SK-N-MC (cell line): ENCODE results near the gene PAPPA2.
"Not testable (repeated sequence)": the region's sequence is repeated elsewhere in the genome, so short reads cannot be mapped to it uniquely, and the experiment has no call there.

Source experiments
- DNase-seq: peaks from one replicate; pipeline ENCODE4 v3.0.0-alpha.2; 2011; ENCODE audit warnings: low read depth, low spot score
- H3K27ac ChIP-seq: fragments of 200-600 bp; sonication (generic); 2 replicates; pipeline ENCODE4 v1.5.1; 2016; ENCODE audit warnings: mixed run types
- H3K36me3 ChIP-seq: fragments of 200-600 bp; sonication (generic); 2 replicates; pipeline ENCODE4 v1.6.1; 2017; ENCODE audit warnings: antibody characterized with exemption, low read length, mixed read lengths; ENCODE audit not compliant: insufficient read depth
- H3K4me3 ChIP-seq: fragments of 200-600 bp; sonication (generic); 2 replicates; pipeline ENCODE4 v1.5.1; 2016
- H3K9ac ChIP-seq: fragments of 200-600 bp; sonication (generic); 2 replicates; pipeline ENCODE4 v1.8.0; 2017; ENCODE audit warnings: mixed run types, mixed read lengths; ENCODE audit not compliant: insufficient read length
- H3K9me3 ChIP-seq: fragments of 200-600 bp; sonication (generic); 2 replicates; pipeline ENCODE4 v1.6.1; 2017; ENCODE audit warnings: low read depth, mild to moderate bottlenecking, antibody characterized with exemption, low read length, moderate library complexity, mixed read lengths
- EZH2 ChIP-seq: fragments of 200-600 bp; sonication (generic); IDR thresholded peaks from one replicate; pipeline ENCODE4 v1.6.1; 2017; ENCODE audit warnings: antibody characterized with exemption
- FOXP2 ChIP-seq: optimal IDR thresholded peaks from 2 replicates; pipeline ENCODE3; 2011; ENCODE audit warnings: mild to moderate bottlenecking, moderate library complexity; ENCODE audit not compliant: insufficient read depth; ENCODE audit errors: extremely low read length, control extremely low read depth
- POLR2AphosphoS5 ChIP-seq: IDR thresholded peaks from 2 replicates; pipeline ENCODE4 v1.6.1; 2012; ENCODE audit warnings: mild to moderate bottlenecking, low read depth, low read length, borderline replicate concordance

The PAPPA2 gene

DNA sequence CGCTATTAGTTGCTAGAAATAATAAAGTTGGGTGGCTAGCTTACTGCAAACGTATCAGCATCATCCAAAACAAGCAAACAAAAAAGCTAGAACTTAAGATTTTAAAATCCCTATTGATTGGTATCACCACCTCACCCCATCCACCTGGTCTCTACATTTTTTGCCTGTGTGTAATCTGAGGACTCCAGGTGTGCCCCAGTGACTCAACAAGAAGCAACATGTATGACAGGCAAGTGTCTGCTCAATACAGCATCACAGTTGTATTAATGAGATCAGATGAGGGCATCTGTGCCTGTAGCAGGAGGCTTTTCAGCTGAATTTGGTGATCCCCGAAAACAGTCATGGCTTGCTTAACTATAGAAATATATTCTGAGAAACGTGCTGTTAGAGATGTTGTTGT lies 14.6 kb upstream of the PAPPA2 start:
- TF ChIP-seq POLR2AphosphoS5, result no peak
- TF ChIP-seq EZH2, result no peak
- TF ChIP-seq FOXP2, result no peak
- H3K27ac ChIP-seq, result no peak overlapping the region
- DNase-seq, result no peak

DNA sequence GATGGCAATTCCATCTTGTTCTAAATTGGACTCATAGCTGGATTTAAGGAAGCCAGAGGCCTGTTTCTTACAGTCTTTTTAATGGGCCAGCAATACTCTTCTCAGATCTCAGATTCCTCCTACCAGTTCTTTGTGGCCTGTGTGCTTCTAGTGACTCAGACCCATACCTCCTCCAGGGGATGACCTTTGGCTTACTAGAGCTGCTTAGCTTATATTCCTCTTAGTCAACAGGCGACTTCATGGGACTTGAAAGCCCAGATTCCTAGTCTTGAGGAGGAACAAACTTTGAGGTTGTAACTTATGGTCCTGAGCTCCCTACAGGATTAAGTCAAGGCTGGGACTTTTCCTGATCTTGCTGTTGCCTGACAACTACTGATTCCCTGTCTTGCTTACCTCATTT lies 12.4 kb upstream of the PAPPA2 start:
- no peak for DNase-seq
- no peak overlapping the region for H3K9ac ChIP-seq
- TF ChIP-seq EZH2, result no peak

More for the DNA sequence above, 14.6 kb upstream of the PAPPA2 start:
- no peaks in the 10 kb centered on the region for H3K9me3 ChIP-seq
- H3K36me3 ChIP-seq, result no peaks in the 10 kb centered on the region
- no peak overlapping the region for H3K9ac ChIP-seq
- no peak overlapping the region for H3K4me3 ChIP-seq

DNA sequence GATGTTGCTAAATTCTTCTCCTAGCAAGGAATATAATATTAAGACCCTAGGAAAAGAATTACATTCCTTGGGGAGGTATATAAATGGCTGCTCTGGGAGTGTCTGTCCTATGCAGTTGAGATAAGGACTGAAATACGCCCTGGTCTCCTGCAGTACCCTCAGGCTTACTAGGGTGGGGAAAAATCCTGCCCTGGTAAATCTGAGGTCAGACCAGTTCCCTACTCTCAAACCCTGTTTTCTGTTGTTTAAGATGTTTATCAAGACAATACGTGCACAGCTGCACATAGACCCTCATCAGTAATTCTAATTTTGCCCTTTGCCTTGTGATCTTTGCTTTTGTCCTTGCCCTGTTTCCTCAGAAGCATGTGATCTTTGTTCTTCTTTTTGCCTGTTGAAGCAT lies 11.2 kb upstream of the PAPPA2 start:
- H3K36me3 ChIP-seq, H3K9ac ChIP-seq, H3K4me3 ChIP-seq, H3K27ac ChIP-seq, H3K9me3 ChIP-seq, DNase-seq: not testable (repeated sequence)

More for the DNA sequence above, 12.4 kb upstream of the PAPPA2 start:
- no peaks in the 10 kb centered on the region for H3K36me3 ChIP-seq
- H3K4me3 ChIP-seq, result no peak overlapping the region
- no peaks in the 10 kb centered on the region for H3K9me3 ChIP-seq
- no peak overlapping the region for H3K27ac ChIP-seq

DNA sequence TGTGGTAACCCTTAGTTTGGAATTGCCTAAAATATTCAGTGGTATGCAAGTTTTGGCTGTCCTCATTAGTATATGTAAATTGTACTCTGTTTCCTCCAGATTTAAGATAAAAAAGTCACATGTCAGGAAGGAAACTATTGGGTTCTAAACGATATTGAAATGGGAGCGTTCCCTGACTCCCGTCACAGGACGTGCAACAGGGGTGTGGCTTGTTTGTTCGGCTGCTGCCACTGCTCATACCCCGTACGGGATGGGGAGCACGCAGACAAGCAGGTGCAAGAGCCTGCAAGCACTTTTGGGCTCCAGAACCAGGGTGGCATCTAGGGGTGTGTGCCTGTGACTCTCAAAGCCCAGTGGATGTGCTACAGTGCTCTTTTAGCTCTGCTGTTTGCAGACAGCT lies 6.2 kb upstream of the PAPPA2 start:
- Histone ChIP-seq H3K36me3 (no peaks in the 10 kb centered on the region), H3K27ac (no peak overlapping the region), H3K9me3 (no peaks in the 10 kb centered on the region), H3K9ac (no peak overlapping the region), H3K4me3 (no peak overlapping the region)
- TF ChIP-seq EZH2 (no peak), FOXP2 (no peak), POLR2AphosphoS5 (no peak)
- DNase-seq, result no peak

DNA sequence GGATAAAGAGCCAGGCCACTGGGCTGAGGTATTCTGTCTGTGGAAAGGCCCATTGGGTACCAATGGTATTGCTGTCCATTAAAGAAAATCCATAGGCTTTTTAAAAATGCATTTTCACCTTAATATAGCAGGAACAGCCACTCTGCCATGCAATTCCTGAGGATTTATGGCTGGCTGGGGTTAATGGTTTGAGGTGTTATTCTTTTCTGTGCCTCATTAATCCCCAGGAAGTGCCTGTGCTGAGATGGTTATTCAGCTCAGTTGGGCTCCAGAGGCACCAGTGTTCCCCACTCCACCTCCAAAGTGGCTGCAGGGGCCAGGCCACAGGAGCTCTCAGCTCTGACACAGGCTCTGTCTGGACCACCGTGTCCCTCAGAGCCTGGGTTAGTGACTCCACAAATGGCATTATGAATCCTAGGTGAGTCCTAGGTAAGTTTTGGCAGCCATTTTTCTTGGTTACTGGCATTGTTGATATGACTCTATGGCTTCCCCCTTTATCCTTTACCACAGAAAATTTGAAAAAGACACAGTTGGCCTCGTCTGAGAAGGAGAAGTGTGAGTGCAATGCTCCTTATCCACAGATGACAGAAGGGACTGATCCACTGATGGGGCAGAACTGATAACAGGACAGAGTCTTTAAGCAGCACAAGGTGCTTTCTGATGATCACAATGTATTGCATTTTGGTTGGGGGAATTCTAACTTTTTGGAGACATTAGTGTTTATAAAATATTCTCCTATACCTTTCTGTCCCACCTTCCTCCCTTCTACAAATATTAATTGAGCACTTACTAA lies 2.2 kb upstream of the PAPPA2 start:
- Histone ChIP-seq H3K4me3 (no peak overlapping the region), H3K9me3 (no peaks in the 10 kb centered on the region), H3K36me3 (no peaks in the 10 kb centered on the region), H3K9ac (no peak overlapping the region), H3K27ac (no peak overlapping the region)
- TF ChIP-seq POLR2AphosphoS5 (no peak), EZH2 (no peak), FOXP2 (no peak)
- DNase-seq, result no peak

DNA sequence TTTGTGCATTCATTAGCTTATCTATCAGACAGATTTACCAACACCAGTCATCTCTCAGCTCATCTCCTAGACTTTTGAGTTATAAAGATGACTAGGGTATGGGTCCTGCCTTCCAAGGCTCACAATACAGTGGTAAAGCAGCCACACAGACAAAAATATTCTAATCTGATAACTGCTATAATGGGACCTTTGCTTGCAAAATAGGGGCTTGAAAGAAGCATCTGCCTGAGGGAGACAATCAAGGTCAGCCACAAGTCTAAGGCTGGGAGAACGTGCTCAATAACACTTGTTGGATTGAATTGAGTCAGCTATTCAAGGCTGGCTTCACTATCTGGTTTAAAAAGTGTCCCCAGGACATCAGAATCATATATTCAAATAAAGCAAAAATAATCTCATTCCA lies 1.4 kb upstream of the PAPPA2 start:
- Histone ChIP-seq H3K9ac (no peak overlapping the region), H3K4me3 (no peak overlapping the region), H3K9me3 (no peaks in the 10 kb centered on the region), H3K36me3 (no peaks in the 10 kb centered on the region), H3K27ac (no peak overlapping the region)
- no peak for TF ChIP-seq EZH2
- TF ChIP-seq FOXP2, result no peak
- no peak for TF ChIP-seq POLR2AphosphoS5
- no peak for DNase-seq

DNA sequence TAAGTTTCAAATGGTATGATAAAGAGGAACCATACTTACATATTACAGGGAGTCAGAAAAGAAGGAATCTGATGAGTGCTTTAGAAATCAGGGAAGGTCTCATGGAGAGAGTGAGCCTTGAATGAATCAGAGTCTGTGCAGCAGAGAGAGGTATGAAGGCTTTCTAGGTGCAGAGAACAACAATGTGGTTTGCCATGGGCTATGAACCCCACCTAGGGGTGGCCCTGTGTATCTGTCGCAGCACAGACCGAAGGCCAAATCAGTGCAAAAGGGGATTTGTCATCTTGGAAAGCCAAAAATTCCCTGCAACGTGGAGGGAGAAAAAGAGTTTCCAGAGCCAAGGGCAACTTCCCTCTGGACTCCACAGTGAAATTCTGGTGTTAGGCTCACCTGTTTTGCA lies 3.5 kb downstream of the PAPPA2 start:
- Histone ChIP-seq H3K36me3 (no peaks in the 10 kb centered on the region), H3K9me3 (no peaks in the 10 kb centered on the region), H3K27ac (no peak overlapping the region), H3K4me3 (no peak overlapping the region), H3K9ac (no peak overlapping the region)
- TF ChIP-seq POLR2AphosphoS5, result no peak
- no peak for DNase-seq

DNA sequence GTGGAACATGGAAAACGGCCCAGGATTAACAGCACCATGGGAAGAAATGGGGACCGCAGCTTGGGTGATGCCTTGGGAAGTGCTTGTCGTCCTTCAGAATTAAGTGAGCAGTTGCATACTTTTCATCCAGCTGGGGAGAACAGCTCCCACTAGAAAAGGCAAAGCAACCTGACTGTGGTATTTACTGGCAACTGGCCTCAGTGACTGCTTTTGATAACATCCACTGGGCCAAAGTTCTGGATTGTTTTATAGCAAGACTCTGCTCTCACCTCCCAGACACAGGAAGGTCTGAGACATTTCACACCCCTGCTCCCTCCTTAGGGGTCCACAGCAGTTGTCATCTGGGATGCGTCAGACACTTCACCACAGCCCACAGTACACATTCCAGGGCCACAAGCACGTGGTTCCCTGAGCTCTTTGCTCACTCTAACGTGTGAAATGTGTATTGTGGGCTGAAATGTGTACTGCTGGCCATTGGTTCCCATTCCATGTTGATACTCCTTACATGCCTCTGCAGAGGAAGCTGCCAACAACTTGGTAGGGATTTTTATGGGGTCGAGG lies 6.6 kb downstream of the PAPPA2 start:
- Histone ChIP-seq H3K4me3 (no peak overlapping the region), H3K9ac (no peak overlapping the region), H3K27ac (no peak overlapping the region), H3K9me3 (no peaks in the 10 kb centered on the region), H3K36me3 (no peaks in the 10 kb centered on the region)
- TF ChIP-seq POLR2AphosphoS5, result no peak
- no peak for TF ChIP-seq EZH2
- DNase-seq, result no peak

DNA sequence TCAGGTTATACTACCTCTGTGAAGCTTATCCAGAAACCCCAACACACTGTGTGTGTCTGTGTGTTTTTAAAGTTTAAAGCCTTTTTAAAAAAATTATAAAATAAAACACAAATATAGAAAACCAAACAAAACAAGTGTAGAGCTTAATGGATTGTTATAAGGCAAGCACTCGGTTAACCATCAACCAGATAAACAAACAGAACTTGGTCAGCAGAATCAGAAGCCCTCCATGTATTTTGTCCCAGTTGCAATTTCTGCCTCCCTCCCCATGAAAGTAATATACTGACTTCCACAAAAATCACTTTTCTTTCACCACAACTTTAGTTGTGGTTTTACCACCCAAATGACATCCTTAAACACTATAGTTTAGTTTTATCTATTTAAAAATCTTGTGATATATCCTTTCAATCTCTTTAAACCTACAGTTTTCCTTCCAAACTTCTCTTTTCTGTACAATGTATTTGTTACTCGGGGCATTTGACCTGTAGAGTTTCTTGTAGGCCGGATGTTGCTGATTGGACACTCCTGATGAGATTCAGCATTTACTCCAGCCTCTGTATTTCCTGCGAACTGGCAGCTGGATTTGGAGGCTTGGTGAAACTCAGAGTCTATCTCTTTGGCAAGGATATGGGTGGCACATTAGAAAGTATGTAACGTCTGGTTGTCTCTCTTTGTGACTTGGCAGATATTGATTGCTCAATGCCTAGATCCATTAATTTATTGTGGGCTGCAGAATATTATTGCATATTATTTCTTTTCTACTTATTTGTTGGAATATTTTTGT lies 8.6 kb downstream of the PAPPA2 start:
- Histone ChIP-seq H3K9ac (no peak overlapping the region), H3K36me3 (no peaks in the 10 kb centered on the region), H3K4me3 (no peak overlapping the region), H3K27ac (no peak overlapping the region), H3K9me3 (no peaks in the 10 kb centered on the region)
- DNase-seq, result no peak
- no peak for TF ChIP-seq EZH2
- TF ChIP-seq FOXP2, result no peak
- TF ChIP-seq POLR2AphosphoS5, result no peak
